Right atrium auricular region (tissue), 2 donors: Measurements from ENCODE around the gene LRRC47. TPM values are rescaled to one million over a fixed set of nuclear protein-coding genes. Genes with fewer than 3 reads are reported as not detected.
"Not testable (repeated sequence)": the region's sequence is repeated elsewhere in the genome, so short reads cannot be mapped to it uniquely, and the experiment has no call there.

Source experiments
- DNase-seq: peaks from one replicate; pipeline ENCODE4 v3.0.0-alpha.2; 2019; ENCODE audit warnings: low spot score
- H3K27ac ChIP-seq, 2 donors: fragments of 200-600 bp; sonication (generic); 1 replicate in 1 of 2; 2 replicates in 1 of 2; pipeline ENCODE4 v1.5.1; 2016 to 2019
- H3K27me3 ChIP-seq, 2 donors: fragments of 200-600 bp; sonication (generic); one replicate each; pipeline versions ENCODE4 v1.5.1 to v1.6.0; 2017 to 2019
- H3K36me3 ChIP-seq: fragments of 200-600 bp; sonication (generic); one replicate; pipeline ENCODE4 v1.5.1; 2016
- H3K4me1 ChIP-seq, 2 donors: fragments of 200-600 bp; sonication (generic); one replicate each; pipeline versions ENCODE4 v1.5.1 to v1.6.0; 2017 to 2019
- H3K4me3 ChIP-seq, 2 donors: fragments of 200-600 bp; sonication (generic); 1 replicate in 1 of 2; 2 replicates in 1 of 2; pipeline ENCODE4 v1.5.1; 2017 to 2019; ENCODE audit warnings: mild to moderate bottlenecking in 1 of 2, moderate library complexity in 1 of 2
- H3K9me3 ChIP-seq, 2 donors: fragments of 200-600 bp; sonication (generic); one replicate each; pipeline ENCODE4 v1.5.1; 2019
- total RNA-seq, 2 donors: library from RNA; depleted of rRNA; stranded (reverse); fragments of >200 nt; gene quantifications; one replicate each; pipeline ENCODE4 v1.1.0, GENCODE V29; 2016
- TF ChIP-seq, protein P1 (sequence below), 2 donors: fragments of 200-600 bp; sonication (generic); IDR thresholded peaks; one replicate each; pipeline ENCODE4 v1.5.1; 2019; ENCODE audit warnings: antibody characterized with exemption in 2 of 2

Gene LRRC47
- total RNA-seq, 2 donors from 2014 or later, result 31.7 to 33.6 TPM

DNA sequence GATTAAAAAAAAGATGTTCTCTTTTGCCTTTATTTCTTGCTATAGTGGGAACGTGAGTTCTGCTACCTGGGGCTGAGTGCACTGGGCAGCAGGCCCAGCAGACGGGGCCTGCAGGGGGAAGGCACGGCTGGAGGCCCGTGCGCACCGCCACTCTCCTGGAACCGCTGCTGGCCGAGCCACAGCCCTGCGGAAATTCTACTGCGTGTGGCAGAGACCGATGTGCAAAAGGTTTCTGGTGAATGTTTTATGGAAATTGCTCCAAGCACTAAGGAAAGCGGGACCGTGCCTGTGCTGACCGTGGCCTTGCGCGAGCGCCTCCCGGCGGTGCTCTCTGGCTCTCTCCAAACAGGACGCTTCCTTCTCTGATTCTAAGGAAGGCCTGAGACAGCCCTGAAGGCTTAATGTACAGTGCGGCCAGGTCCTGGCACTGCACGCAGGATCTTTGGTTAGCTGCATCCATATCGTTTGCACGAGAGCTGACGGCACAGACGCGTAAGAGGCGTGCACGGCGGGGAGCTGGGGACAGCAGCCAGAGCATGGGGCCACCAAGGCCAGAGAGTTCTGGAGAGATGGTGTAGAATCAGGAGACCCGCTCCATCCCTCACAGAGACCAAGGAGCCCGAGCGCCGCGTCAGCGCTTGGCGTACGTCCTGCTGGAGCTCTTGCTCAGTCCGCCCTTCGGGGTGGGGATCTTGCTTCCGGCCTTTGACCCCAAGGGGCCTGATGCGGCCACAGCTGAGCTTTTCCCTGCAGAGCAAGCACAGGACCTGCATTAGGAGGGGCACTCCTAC lies 18.7 kb upstream of the LRRC47 start:
- Histone ChIP-seq H3K4me3 (no peak overlapping the region), H3K36me3 (peaks cover 21% of the 10 kb centered on the region), H3K4me1 (no peaks in the 10 kb centered on the region), H3K9me3 (no peaks in the 10 kb centered on the region), H3K27me3 (no peaks in the 10 kb centered on the region), H3K27ac (no peak overlapping the region)
- DNase-seq, result no peak
- TF ChIP-seq, protein P1, sequence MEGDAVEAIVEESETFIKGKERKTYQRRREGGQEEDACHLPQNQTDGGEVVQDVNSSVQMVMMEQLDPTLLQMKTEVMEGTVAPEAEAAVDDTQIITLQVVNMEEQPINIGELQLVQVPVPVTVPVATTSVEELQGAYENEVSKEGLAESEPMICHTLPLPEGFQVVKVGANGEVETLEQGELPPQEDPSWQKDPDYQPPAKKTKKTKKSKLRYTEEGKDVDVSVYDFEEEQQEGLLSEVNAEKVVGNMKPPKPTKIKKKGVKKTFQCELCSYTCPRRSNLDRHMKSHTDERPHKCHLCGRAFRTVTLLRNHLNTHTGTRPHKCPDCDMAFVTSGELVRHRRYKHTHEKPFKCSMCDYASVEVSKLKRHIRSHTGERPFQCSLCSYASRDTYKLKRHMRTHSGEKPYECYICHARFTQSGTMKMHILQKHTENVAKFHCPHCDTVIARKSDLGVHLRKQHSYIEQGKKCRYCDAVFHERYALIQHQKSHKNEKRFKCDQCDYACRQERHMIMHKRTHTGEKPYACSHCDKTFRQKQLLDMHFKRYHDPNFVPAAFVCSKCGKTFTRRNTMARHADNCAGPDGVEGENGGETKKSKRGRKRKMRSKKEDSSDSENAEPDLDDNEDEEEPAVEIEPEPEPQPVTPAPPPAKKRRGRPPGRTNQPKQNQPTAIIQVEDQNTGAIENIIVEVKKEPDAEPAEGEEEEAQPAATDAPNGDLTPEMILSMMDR (IDR thresholded peaks at IDR 0.05), result no peak

DNA sequence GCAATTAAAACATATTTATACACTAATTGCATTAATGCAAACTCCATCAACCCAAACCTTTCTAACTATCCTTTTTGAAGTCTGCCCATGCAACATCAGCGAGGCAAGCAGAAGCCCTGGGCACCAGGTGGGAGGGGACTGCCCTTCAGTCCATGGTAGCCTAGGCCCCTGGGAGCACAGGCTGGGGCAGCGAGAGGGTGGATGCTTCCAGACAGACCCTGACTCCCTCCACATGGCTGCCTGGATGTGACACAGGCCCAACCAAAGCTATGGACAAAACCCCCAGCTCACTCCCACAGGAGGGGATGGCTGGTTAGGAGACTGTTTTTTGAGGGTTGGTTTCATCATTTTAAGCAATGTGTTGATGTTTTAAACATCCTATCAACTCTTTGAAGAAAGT lies 17.8 kb upstream of the LRRC47 start:
- Histone ChIP-seq H3K4me1 (no peaks in the 10 kb centered on the region), H3K36me3 (peaks cover 18% of the 10 kb centered on the region), H3K27me3 (no peaks in the 10 kb centered on the region), H3K4me3 (no peak overlapping the region), H3K27ac (no peak overlapping the region), H3K9me3 (no peaks in the 10 kb centered on the region)
- TF ChIP-seq, protein P1 (IDR thresholded peaks at IDR 0.05), result no peak
- DNase-seq, result no peak

DNA sequence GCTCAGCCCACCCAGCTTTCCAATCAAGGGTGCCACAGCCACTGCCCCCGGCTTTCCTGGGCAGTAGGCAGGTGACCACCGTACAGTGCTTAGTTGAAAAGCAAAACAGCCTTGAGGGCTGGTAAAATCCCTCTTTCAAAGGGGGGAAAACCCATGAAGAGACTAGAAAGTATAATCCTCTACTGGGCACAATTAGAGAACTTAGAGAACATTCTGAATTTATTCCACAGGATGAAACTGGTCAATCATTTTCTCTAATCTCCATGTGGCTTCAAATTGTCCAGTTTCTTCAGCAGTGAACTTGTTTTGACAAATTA lies 15.3 kb upstream of the LRRC47 start:
- Histone ChIP-seq H3K36me3 (peaks cover 18% of the 10 kb centered on the region), H3K4me1 (no peaks in the 10 kb centered on the region), H3K27me3 (no peaks in the 10 kb centered on the region), H3K27ac (no peak overlapping the region), H3K4me3 (no peak overlapping the region), H3K9me3 (no peaks in the 10 kb centered on the region)
- no peak for DNase-seq
- TF ChIP-seq, protein P1 (IDR thresholded peaks at IDR 0.05), result no peak

DNA sequence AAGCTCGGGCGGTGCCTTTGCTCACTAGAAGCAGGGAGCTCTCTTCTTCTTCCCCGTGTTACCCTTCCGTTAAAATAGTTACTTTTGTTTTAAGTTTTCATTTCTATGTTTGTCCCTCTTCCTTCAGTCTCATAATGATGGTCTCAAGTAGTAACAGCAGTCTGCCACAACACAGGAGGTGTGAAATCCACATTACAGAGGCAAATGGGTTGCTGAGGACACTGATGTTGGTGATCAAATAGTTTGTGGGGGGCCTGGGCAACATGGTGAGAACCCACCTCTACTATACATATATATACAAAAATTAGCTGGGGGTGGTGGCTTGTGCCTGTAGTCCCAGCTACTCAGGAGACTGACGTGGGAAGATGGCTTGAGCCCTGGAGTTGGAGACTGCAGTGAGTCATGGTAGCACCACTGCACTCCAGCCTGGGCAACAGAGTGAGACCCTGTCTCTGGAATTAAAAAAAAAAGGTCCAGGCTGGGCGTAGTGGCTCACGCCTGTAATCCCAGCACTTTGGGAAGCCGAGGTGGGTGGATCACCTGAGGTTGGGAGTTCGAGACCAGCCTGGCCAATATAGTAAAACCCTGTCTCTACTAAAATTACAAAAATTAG lies 14.0 kb upstream of the LRRC47 start:
- H3K4me1 ChIP-seq, H3K27ac ChIP-seq, H3K27me3 ChIP-seq, H3K4me3 ChIP-seq, H3K9me3 ChIP-seq, H3K36me3 ChIP-seq, DNase-seq: not testable (repeated sequence)

DNA sequence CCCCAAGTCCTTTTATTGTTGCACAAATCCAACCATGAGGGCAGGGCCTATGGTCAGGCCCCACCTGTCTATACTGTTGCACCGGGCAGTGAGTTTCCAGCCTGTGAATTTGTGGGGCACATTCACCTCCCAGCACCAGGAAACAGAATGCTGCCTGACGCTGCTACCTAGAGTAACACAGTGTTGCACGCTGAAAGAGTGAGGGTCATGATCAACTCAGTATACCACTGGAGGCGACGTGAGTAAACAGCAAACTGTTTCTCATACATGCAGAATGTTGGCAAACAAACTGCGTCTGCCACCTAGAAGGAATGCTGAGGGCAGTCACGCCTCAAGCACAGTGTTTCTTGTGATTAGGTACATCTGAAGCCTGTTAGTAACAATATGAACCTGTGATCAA lies 13.4 kb upstream of the LRRC47 start:
- Histone ChIP-seq H3K36me3 (peaks cover 4% of the 10 kb centered on the region), H3K9me3 (no peaks in the 10 kb centered on the region), H3K4me3 (no peak overlapping the region), H3K27me3 (no peaks in the 10 kb centered on the region), H3K27ac (no peak overlapping the region), H3K4me1 (no peaks in the 10 kb centered on the region)
- DNase-seq, result no peak
- TF ChIP-seq, protein P1 (IDR thresholded peaks at IDR 0.05), result no peak

DNA sequence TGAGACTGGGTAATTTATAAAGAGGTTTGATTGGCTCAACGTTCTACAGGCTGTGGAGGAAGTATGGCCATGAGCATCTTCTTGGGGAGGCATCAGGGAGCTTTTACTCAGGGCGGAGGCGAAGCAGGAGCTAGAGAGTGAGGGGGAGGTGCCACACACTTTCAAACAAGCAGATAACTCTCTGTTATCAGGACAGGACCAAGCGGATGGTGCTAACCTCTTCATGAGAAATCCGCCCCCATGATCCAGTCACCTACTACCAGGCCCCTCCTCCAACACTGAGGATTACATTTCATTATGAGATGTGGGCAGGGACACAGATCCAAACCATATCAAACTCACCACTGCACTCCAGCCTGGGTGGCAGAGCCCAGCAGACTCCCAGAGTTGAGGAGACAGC lies 11.5 kb upstream of the LRRC47 start:
- TF ChIP-seq, protein P1 (IDR thresholded peaks at IDR 0.05), result no peak
- H3K36me3 ChIP-seq, result no peaks in the 10 kb centered on the region
- no peaks in the 10 kb centered on the region for H3K9me3 ChIP-seq
- H3K4me3 ChIP-seq, result no peak overlapping the region
- H3K4me1 ChIP-seq, result no peaks in the 10 kb centered on the region
- DNase-seq, result no peak
- no peak overlapping the region for H3K27ac ChIP-seq
- H3K27me3 ChIP-seq, result no peaks in the 10 kb centered on the region
